CMK (cell line): Measurements from ENCODE around the gene NRDC.
"Not testable (repeated sequence)": the region's sequence is repeated elsewhere in the genome, so short reads cannot be mapped to it uniquely, and the experiment has no call there.

ENCODE experiments used
- DNase-seq: peaks from one replicate; pipeline ENCODE4 v3.0.0-alpha.2; 2010; ENCODE audit warnings: low read depth

The NRDC gene

GRCh38 chr1:51897699-51898031 is 19.1 kb upstream of the NRDC start:
- DNase-seq = no peak

GRCh38 chr1:51894748-51895147 is 16.2 kb upstream of the NRDC start:
- not testable (repeated sequence) for DNase-seq

- no peak for DNase-seq
These were observed 265 bp downstream of the NRDC start for GRCh38 chr1:51878308-51878615.

GRCh38 chr1:51877434-51878307 is 856 bp downstream of the NRDC start:
- peak; percentile 18 for DNase-seq

GRCh38 chr1:51875836-51876235 is 2.7 kb downstream of the NRDC start:
- no peak for DNase-seq

GRCh38 chr1:51875291-51875772 is 3.2 kb downstream of the NRDC start:
- no peak for DNase-seq

GRCh38 chr1:51873270-51873669 is 5.3 kb downstream of the NRDC start:
- DNase-seq = not testable (repeated sequence)

GRCh38 chr1:51871351-51871975 is 7.1 kb downstream of the NRDC start:
- DNase-seq = no peak

- no peak for DNase-seq
These were observed 7.8 kb downstream of the NRDC start for GRCh38 chr1:51870603-51871350.

GRCh38 chr1:51867479-51868232 is 10.9 kb downstream of the NRDC start:
- DNase-seq = no peak

GRCh38 chr1:51863384-51863783 is 15.1 kb downstream of the NRDC start:
- no peak for DNase-seq

GRCh38 chr1:51861669-51862068 is 16.9 kb downstream of the NRDC start:
- DNase-seq = no peak

GRCh38 chr1:51859735-51860134 is 18.8 kb downstream of the NRDC start:
- DNase-seq = no peak

GRCh38 chr1:51859333-51859732 is 19.2 kb downstream of the NRDC start:
- no peak for DNase-seq

GRCh38 chr1:51858892-51859291 is 19.6 kb downstream of the NRDC start:
- DNase-seq = no peak

GRCh38 chr1:51856745-51857144 is 21.8 kb downstream of the NRDC start:
- no peak for DNase-seq

- no peak for DNase-seq
These were observed 22.9 kb downstream of the NRDC start for GRCh38 chr1:51855624-51856023.

GRCh38 chr1:51853360-51853759 is 25.2 kb downstream of the NRDC start:
- no peak for DNase-seq

GRCh38 chr1:51851882-51852396 is 26.6 kb downstream of the NRDC start:
- DNase-seq = no peak

- DNase-seq = peak; percentile 15
These were observed 27.9 kb downstream of the NRDC start for GRCh38 chr1:51850420-51851223.

- no peak for DNase-seq
These were observed 31.1 kb downstream of the NRDC start for GRCh38 chr1:51847294-51847920.
